Adrenal gland (tissue), 5 donors: Measurements from ENCODE around the gene VARS2.
"Not testable (repeated sequence)": the region's sequence is repeated elsewhere in the genome, so short reads cannot be mapped to it uniquely, and the experiment has no call there.

ENCODE experiments used
- POLR2A ChIP-seq, 2 donors: fragments of 450-650 bp; IDR thresholded peaks; one replicate each; pipeline ENCODE4 v1.6.1; 2017; ENCODE audit warnings: antibody characterized with exemption in 2 of 2, mild to moderate bottlenecking in 2 of 2, moderate library complexity in 1 of 2
- TF ChIP-seq, protein P1 (sequence below), 6 experiments: fragments of 450-650 bp in 4 of 6; fragments of 200-600 bp in 2 of 6; sonication (generic) in 1 of 6; IDR thresholded peaks; 1 replicate in 5 of 6; 2 replicates in 1 of 6; pipeline versions ENCODE4 v1.5.1 to v1.8.0; 2016 to 2021; ENCODE audit warnings: antibody characterized with exemption in 6 of 6, mild to moderate bottlenecking in 2 of 6, moderate library complexity in 1 of 6
- donor health status: DM: no; HTN: no; CAD: no.

DNA sequence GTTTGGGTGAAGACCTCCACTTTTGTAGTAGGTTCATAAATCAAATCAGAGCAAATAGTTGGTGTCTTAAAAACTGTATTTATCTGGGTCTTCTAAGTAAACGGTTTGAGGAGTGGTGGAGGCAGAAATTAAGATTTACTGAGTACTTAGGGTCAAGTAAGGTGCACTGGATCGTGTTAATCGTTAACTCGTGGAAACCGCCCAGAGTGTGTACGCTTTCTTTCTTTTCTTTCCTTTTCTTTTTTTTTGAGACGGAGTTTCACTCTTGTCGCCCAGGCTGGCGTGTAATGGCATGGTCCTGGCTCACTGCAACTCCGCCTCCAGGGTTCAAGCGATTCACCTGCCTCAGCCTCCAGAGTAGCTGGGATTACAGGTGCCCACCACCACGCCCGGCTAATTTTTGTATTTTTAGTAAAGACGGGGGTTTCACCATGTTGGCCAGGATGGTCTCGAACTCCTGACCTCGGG lies 6.7 kb upstream of the VARS2 start:
- TF ChIP-seq, protein P1, sequence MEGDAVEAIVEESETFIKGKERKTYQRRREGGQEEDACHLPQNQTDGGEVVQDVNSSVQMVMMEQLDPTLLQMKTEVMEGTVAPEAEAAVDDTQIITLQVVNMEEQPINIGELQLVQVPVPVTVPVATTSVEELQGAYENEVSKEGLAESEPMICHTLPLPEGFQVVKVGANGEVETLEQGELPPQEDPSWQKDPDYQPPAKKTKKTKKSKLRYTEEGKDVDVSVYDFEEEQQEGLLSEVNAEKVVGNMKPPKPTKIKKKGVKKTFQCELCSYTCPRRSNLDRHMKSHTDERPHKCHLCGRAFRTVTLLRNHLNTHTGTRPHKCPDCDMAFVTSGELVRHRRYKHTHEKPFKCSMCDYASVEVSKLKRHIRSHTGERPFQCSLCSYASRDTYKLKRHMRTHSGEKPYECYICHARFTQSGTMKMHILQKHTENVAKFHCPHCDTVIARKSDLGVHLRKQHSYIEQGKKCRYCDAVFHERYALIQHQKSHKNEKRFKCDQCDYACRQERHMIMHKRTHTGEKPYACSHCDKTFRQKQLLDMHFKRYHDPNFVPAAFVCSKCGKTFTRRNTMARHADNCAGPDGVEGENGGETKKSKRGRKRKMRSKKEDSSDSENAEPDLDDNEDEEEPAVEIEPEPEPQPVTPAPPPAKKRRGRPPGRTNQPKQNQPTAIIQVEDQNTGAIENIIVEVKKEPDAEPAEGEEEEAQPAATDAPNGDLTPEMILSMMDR (IDR thresholded peaks at IDR 0.05): not testable (repeated sequence)
- not testable (repeated sequence) for TF ChIP-seq POLR2A (IDR thresholded peaks at IDR 0.05)
